ENCODE results near the gene TCF4. TPM values are rescaled to one million over a fixed set of nuclear protein-coding genes. Genes with fewer than 3 reads are reported as not detected.

TCF4 gene
- total RNA-seq, 1 donor from 2014 or later: 205 TPM

DNA sequence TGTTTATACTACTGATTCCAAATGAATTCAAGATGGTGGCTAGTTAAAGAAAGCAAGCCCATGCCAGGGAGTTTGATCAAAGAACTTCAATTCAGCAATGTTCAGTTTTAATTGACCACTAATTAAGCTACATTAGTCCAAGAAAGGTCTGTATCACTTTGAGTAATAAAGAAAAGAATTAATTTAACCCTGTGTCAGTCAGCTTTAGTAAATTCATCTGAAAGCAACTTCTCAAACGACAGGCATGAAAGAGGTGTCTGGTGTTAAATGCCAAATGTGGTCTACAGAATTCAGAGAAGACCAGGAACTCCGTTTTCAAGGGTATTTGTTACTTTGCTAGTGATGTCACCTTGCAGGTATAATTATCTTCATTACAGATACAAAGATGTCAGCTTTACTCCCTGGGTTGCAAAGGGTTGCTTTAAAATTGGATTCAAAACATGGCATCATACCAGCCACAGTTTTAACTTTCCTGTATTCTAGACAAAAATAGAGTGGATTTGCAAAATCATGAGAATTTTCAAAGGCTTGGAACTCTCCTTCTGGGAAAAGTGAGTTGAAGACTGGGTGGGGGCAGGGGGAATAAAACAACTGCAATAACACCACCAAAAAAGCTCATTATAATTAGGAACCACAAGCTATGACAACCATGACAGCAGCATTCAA lies 281.5 kb downstream of the TCF4 start:
- Histone ChIP-seq H3K4me1 (ENCODE audit: control insufficient read depth in 3 of 3, insufficient read depth in 3 of 3, low read length in 3 of 3) (peaks cover 22 to 44% (median 25%) of the 10 kb centered on the region in 3 donors), H3K4me3 (ENCODE audit: low read length in 3 of 3) (no peak overlapping the region), H3K27me3 (ENCODE audit: control insufficient read depth in 3 of 3, insufficient read depth in 3 of 3, low read length in 3 of 3) (no peaks in the 10 kb centered on the region), H3K9ac (ENCODE audit: low read depth in 1 of 3, low read length in 3 of 3) (no peak overlapping the region), H3K27ac (ENCODE audit: low read depth, low read length) (no peak overlapping the region), H3K9me3 (ENCODE audit: control insufficient read depth in 3 of 3, low read length in 3 of 3) (no peaks in the 10 kb centered on the region), H3K36me3 (ENCODE audit: control insufficient read depth in 3 of 3, insufficient read depth in 3 of 3, low read length in 3 of 3) (no peaks in the 10 kb centered on the region)

GRCh38 chr18:55302167-55302833 lies 285.7 kb downstream of the TCF4 start:
- Histone ChIP-seq H3K27ac (ENCODE audit: low read depth, low read length) (peak overlapping the region; percentile 23), H3K9ac (ENCODE audit: low read depth in 1 of 3, low read length in 3 of 3) (peak overlapping the region; percentile 40 to 52 (median 43)), H3K4me3 (ENCODE audit: low read length in 3 of 3) (peak overlapping the region; percentile 23 to 61 (median 30)), H3K36me3 (ENCODE audit: control insufficient read depth in 3 of 3, insufficient read depth in 3 of 3, low read length in 3 of 3) (no peaks in the 10 kb centered on the region), H3K9me3 (ENCODE audit: control insufficient read depth in 3 of 3, low read length in 3 of 3) (no peaks in the 10 kb centered on the region), H3K4me1 (ENCODE audit: control insufficient read depth in 3 of 3, insufficient read depth in 3 of 3, low read length in 3 of 3) (peaks cover 20 to 37% (median 27%) of the 10 kb centered on the region in 3 donors), H3K27me3 (ENCODE audit: control insufficient read depth in 3 of 3, insufficient read depth in 3 of 3, low read length in 3 of 3) (no peaks in the 10 kb centered on the region)

DNA sequence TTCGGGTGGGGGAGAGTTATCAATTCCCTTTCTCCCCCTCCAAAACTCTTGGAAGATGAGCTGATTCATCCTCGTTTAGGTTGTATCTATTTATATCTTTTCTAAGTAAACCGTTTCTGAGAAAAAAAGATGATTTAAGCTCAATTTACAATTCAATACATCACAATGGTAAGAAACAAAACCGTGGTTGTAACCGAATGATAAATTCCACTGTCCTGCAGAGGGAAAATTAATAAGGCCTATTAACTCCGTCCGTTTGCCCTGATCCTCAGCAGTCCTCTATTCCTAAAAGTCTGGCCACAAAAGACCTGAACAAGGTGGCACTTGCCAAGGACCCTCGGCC lies 286.2 kb downstream of the TCF4 start:
- Histone ChIP-seq H3K9me3 (ENCODE audit: control insufficient read depth in 3 of 3, low read length in 3 of 3) (no peaks in the 10 kb centered on the region), H3K4me1 (ENCODE audit: control insufficient read depth in 3 of 3, insufficient read depth in 3 of 3, low read length in 3 of 3) (peaks cover 20 to 39% (median 27%) of the 10 kb centered on the region in 3 donors), H3K4me3 (ENCODE audit: low read length in 3 of 3) (peak overlapping the region; percentile 23 to 61 (median 30)), H3K9ac (ENCODE audit: low read depth in 1 of 3, low read length in 3 of 3) (peak overlapping the region; percentile 40 to 52 (median 43)), H3K36me3 (ENCODE audit: control insufficient read depth in 3 of 3, insufficient read depth in 3 of 3, low read length in 3 of 3) (no peaks in the 10 kb centered on the region), H3K27ac (ENCODE audit: low read depth, low read length) (peak overlapping the region; percentile 23), H3K27me3 (ENCODE audit: control insufficient read depth in 3 of 3, insufficient read depth in 3 of 3, low read length in 3 of 3) (no peaks in the 10 kb centered on the region)

GRCh38 chr18:55300936-55301531 lies 287.0 kb downstream of the TCF4 start:
- H3K4me3 ChIP-seq (ENCODE audit: low read length in 3 of 3): peak overlapping the region in 2 of 3 donors; percentile 37 to 49
- H3K27ac ChIP-seq (ENCODE audit: low read depth, low read length): no peak overlapping the region
- H3K9ac ChIP-seq (ENCODE audit: low read depth in 1 of 3, low read length in 3 of 3): no peak overlapping the region
- H3K36me3 ChIP-seq (ENCODE audit: control insufficient read depth in 3 of 3, insufficient read depth in 3 of 3, low read length in 3 of 3): no peaks in the 10 kb centered on the region
- no peaks in the 10 kb centered on the region for H3K9me3 ChIP-seq (ENCODE audit: control insufficient read depth in 3 of 3, low read length in 3 of 3)
- H3K4me1 ChIP-seq (ENCODE audit: control insufficient read depth in 3 of 3, insufficient read depth in 3 of 3, low read length in 3 of 3): peaks cover 20 to 45% (median 27%) of the 10 kb centered on the region in 3 donors
- no peaks in the 10 kb centered on the region for H3K27me3 ChIP-seq (ENCODE audit: control insufficient read depth in 3 of 3, insufficient read depth in 3 of 3, low read length in 3 of 3)

DNA sequence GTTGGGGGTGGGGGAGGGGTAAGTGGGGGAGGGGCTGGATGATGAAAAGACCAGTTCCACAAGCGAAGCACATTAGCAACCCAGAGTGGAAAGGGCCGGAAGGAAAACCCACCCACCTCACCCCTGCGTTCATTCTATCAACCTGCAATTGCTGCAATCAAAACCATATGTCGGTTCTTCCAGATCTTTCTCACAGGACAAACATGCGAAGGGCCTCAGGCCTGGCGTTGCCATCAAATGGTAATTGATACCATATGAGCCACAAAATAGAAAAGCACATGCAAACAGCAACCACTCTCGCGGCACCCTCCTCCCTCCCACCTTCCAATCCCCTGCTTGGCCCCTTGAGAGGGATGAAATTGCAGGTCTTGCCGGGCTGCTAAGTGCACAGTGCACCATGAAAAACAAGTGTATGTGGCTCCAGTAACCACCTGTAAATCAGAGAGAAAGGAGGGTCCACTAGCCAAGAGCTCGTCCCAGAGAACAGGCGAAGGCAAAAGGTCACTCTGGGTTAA lies 287.5 kb downstream of the TCF4 start:
- no peak overlapping the region for H3K9ac ChIP-seq (ENCODE audit: low read depth in 1 of 3, low read length in 3 of 3)
- no peaks in the 10 kb centered on the region for H3K36me3 ChIP-seq (ENCODE audit: control insufficient read depth in 3 of 3, insufficient read depth in 3 of 3, low read length in 3 of 3)
- peaks cover 20 to 47% (median 27%) of the 10 kb centered on the region in 3 donors for H3K4me1 ChIP-seq (ENCODE audit: control insufficient read depth in 3 of 3, insufficient read depth in 3 of 3, low read length in 3 of 3)
- H3K4me3 ChIP-seq (ENCODE audit: low read length in 3 of 3): peak overlapping the region in 2 of 3 donors; percentile 37 to 49
- no peaks in the 10 kb centered on the region for H3K9me3 ChIP-seq (ENCODE audit: control insufficient read depth in 3 of 3, low read length in 3 of 3)
- no peaks in the 10 kb centered on the region for H3K27me3 ChIP-seq (ENCODE audit: control insufficient read depth in 3 of 3, insufficient read depth in 3 of 3, low read length in 3 of 3)
- no peak overlapping the region for H3K27ac ChIP-seq (ENCODE audit: low read depth, low read length)

- no peak overlapping the region for H3K9ac ChIP-seq (ENCODE audit: low read depth in 1 of 3, low read length in 3 of 3)
- peaks cover 9 to 25% (median 12%) of the 10 kb centered on the region in 3 donors for H3K4me1 ChIP-seq (ENCODE audit: control insufficient read depth in 3 of 3, insufficient read depth in 3 of 3, low read length in 3 of 3)
- H3K27ac ChIP-seq (ENCODE audit: low read depth, low read length): no peak overlapping the region
- H3K4me3 ChIP-seq (ENCODE audit: low read length in 3 of 3): no peak overlapping the region
- no peaks in the 10 kb centered on the region for H3K27me3 ChIP-seq (ENCODE audit: control insufficient read depth in 3 of 3, insufficient read depth in 3 of 3, low read length in 3 of 3)
- H3K36me3 ChIP-seq (ENCODE audit: control insufficient read depth in 3 of 3, insufficient read depth in 3 of 3, low read length in 3 of 3): no peaks in the 10 kb centered on the region
- no peaks in the 10 kb centered on the region for H3K9me3 ChIP-seq (ENCODE audit: control insufficient read depth in 3 of 3, low read length in 3 of 3)
Measured at GRCh38 chr18:55296778-55297177, 291.2 kb downstream of the TCF4 start.

DNA sequence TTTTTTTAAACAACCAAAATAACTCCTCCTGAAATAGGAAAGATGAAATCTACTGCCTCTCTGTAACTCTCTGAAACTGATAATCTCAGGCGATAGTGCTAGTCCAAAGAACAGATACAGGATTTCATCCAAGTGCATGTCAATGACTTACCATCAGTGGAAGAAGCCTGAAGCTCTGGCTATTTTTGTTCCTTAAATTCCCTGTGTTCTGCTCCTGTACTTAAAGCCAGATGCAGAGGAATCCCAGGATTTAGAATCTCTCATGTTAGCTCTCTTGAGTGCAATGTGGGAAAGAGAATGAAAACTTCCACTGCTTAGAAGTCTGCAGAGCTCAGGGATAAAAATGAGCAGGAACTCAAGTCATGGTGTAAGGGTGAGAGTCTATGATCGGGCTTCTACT lies 291.9 kb downstream of the TCF4 start:
- H3K36me3 ChIP-seq (ENCODE audit: control insufficient read depth in 3 of 3, insufficient read depth in 3 of 3, low read length in 3 of 3): no peaks in the 10 kb centered on the region
- H3K4me3 ChIP-seq (ENCODE audit: low read length in 3 of 3): no peak overlapping the region
- peaks cover 7 to 25% (median 12%) of the 10 kb centered on the region in 3 donors for H3K4me1 ChIP-seq (ENCODE audit: control insufficient read depth in 3 of 3, insufficient read depth in 3 of 3, low read length in 3 of 3)
- H3K9ac ChIP-seq (ENCODE audit: low read depth in 1 of 3, low read length in 3 of 3): no peak overlapping the region
- no peaks in the 10 kb centered on the region for H3K9me3 ChIP-seq (ENCODE audit: control insufficient read depth in 3 of 3, low read length in 3 of 3)
- no peaks in the 10 kb centered on the region for H3K27me3 ChIP-seq (ENCODE audit: control insufficient read depth in 3 of 3, insufficient read depth in 3 of 3, low read length in 3 of 3)
- no peak overlapping the region for H3K27ac ChIP-seq (ENCODE audit: low read depth, low read length)

- H3K36me3 ChIP-seq (ENCODE audit: control insufficient read depth in 3 of 3, insufficient read depth in 3 of 3, low read length in 3 of 3): no peaks in the 10 kb centered on the region
- H3K4me1 ChIP-seq (ENCODE audit: control insufficient read depth in 3 of 3, insufficient read depth in 3 of 3, low read length in 3 of 3): peaks cover 13 to 46% (median 26%) of the 10 kb centered on the region in 3 donors
- H3K4me3 ChIP-seq (ENCODE audit: low read length in 3 of 3): no peak overlapping the region
- no peaks in the 10 kb centered on the region for H3K27me3 ChIP-seq (ENCODE audit: control insufficient read depth in 3 of 3, insufficient read depth in 3 of 3, low read length in 3 of 3)
- no peaks in the 10 kb centered on the region for H3K9me3 ChIP-seq (ENCODE audit: control insufficient read depth in 3 of 3, low read length in 3 of 3)
- no peak overlapping the region for H3K9ac ChIP-seq (ENCODE audit: low read depth in 1 of 3, low read length in 3 of 3)
- H3K27ac ChIP-seq (ENCODE audit: low read depth, low read length): no peak overlapping the region
Measured at GRCh38 chr18:55290898-55291297, 297.1 kb downstream of the TCF4 start.

DNA sequence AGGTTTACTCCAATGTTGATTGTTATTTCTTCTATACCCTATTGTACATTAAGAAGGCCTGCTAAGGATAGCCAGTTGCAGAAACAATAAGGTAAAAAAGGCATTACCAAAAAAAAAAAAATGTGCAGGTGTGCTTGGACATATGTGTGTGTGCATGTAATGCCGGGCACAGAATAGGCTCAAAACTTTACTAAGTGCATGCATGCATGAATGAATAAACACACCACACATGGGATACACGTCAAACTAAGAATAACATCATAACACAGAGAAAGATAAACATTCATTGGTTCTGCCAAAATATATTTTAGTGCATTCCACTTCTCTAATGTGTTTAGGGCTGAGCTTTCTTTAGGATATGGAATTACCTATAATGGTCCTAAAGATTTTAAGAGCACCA lies 298.2 kb downstream of the TCF4 start:
- Histone ChIP-seq H3K9ac (ENCODE audit: low read depth in 1 of 3, low read length in 3 of 3) (no peak overlapping the region), H3K9me3 (ENCODE audit: control insufficient read depth in 3 of 3, low read length in 3 of 3) (no peaks in the 10 kb centered on the region), H3K4me1 (ENCODE audit: control insufficient read depth in 3 of 3, insufficient read depth in 3 of 3, low read length in 3 of 3) (peaks cover 16 to 45% (median 29%) of the 10 kb centered on the region in 3 donors), H3K27me3 (ENCODE audit: control insufficient read depth in 3 of 3, insufficient read depth in 3 of 3, low read length in 3 of 3) (no peaks in the 10 kb centered on the region), H3K27ac (ENCODE audit: low read depth, low read length) (no peak overlapping the region), H3K36me3 (ENCODE audit: control insufficient read depth in 3 of 3, insufficient read depth in 3 of 3, low read length in 3 of 3) (no peaks in the 10 kb centered on the region), H3K4me3 (ENCODE audit: low read length in 3 of 3) (no peak overlapping the region)

DNA sequence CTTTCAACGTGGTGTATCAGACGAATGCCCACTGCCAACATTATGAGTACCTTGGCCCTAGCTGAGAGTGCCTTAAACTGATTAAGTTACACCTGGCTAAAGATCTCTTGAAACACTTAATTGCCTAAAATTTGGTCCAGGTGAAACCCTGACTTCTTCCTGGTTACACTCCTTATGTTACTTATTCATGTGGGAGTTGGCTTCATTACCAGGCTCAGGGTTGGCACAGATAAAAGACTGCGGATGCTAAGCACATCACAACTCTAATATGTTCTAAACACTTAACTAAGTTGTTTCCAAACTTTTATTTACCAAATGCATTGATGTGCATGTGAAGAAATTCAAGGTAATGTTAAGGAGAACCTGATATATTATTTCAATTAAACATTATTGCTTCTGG lies 298.9 kb downstream of the TCF4 start:
- H3K27ac ChIP-seq (ENCODE audit: low read depth, low read length): no peak overlapping the region
- no peaks in the 10 kb centered on the region for H3K9me3 ChIP-seq (ENCODE audit: control insufficient read depth in 3 of 3, low read length in 3 of 3)
- H3K27me3 ChIP-seq (ENCODE audit: control insufficient read depth in 3 of 3, insufficient read depth in 3 of 3, low read length in 3 of 3): no peaks in the 10 kb centered on the region
- H3K9ac ChIP-seq (ENCODE audit: low read depth in 1 of 3, low read length in 3 of 3): no peak overlapping the region
- peaks cover 16 to 46% (median 29%) of the 10 kb centered on the region in 3 donors for H3K4me1 ChIP-seq (ENCODE audit: control insufficient read depth in 3 of 3, insufficient read depth in 3 of 3, low read length in 3 of 3)
- H3K36me3 ChIP-seq (ENCODE audit: control insufficient read depth in 3 of 3, insufficient read depth in 3 of 3, low read length in 3 of 3): no peaks in the 10 kb centered on the region
- H3K4me3 ChIP-seq (ENCODE audit: low read length in 3 of 3): no peak overlapping the region
